ENCODE measurements around the gene LRG1.

GRCh38 chr19:4533835-4534424, 5.9 kb downstream of the LRG1 start:
- TF ChIP-seq, protein P1, sequence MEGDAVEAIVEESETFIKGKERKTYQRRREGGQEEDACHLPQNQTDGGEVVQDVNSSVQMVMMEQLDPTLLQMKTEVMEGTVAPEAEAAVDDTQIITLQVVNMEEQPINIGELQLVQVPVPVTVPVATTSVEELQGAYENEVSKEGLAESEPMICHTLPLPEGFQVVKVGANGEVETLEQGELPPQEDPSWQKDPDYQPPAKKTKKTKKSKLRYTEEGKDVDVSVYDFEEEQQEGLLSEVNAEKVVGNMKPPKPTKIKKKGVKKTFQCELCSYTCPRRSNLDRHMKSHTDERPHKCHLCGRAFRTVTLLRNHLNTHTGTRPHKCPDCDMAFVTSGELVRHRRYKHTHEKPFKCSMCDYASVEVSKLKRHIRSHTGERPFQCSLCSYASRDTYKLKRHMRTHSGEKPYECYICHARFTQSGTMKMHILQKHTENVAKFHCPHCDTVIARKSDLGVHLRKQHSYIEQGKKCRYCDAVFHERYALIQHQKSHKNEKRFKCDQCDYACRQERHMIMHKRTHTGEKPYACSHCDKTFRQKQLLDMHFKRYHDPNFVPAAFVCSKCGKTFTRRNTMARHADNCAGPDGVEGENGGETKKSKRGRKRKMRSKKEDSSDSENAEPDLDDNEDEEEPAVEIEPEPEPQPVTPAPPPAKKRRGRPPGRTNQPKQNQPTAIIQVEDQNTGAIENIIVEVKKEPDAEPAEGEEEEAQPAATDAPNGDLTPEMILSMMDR (tag by site-specific recombination; IDR thresholded peaks at IDR 0.05), result no peak
- TF ChIP-seq YY1 (tag by site-specific recombination; IDR thresholded peaks at IDR 0.05) (no peak), ZNF121 (tag by site-specific recombination; IDR thresholded peaks at IDR 0.05) (no peak), ZNF10 (tag by site-specific recombination; IDR thresholded peaks at IDR 0.05) (no peak), MZF1 (tag by site-specific recombination; IDR thresholded peaks at IDR 0.05; ENCODE audit: borderline replicate concordance) (no peak), ZNF274 (IDR thresholded peaks at IDR 0.05; ENCODE audit: low read length) (no peak), ZNF274 (tag by site-specific recombination; IDR thresholded peaks at IDR 0.05; ENCODE audit: borderline replicate concordance) (no peak), ZNF140 (tag by site-specific recombination; IDR thresholded peaks at IDR 0.05) (no peak), ZNF645 (tag by site-specific recombination; IDR thresholded peaks at IDR 0.05) (no peak)
- TF ChIP-seq, protein P2, sequence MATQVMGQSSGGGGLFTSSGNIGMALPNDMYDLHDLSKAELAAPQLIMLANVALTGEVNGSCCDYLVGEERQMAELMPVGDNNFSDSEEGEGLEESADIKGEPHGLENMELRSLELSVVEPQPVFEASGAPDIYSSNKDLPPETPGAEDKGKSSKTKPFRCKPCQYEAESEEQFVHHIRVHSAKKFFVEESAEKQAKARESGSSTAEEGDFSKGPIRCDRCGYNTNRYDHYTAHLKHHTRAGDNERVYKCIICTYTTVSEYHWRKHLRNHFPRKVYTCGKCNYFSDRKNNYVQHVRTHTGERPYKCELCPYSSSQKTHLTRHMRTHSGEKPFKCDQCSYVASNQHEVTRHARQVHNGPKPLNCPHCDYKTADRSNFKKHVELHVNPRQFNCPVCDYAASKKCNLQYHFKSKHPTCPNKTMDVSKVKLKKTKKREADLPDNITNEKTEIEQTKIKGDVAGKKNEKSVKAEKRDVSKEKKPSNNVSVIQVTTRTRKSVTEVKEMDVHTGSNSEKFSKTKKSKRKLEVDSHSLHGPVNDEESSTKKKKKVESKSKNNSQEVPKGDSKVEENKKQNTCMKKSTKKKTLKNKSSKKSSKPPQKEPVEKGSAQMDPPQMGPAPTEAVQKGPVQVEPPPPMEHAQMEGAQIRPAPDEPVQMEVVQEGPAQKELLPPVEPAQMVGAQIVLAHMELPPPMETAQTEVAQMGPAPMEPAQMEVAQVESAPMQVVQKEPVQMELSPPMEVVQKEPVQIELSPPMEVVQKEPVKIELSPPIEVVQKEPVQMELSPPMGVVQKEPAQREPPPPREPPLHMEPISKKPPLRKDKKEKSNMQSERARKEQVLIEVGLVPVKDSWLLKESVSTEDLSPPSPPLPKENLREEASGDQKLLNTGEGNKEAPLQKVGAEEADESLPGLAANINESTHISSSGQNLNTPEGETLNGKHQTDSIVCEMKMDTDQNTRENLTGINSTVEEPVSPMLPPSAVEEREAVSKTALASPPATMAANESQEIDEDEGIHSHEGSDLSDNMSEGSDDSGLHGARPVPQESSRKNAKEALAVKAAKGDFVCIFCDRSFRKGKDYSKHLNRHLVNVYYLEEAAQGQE (tag by site-specific recombination; IDR thresholded peaks at IDR 0.05), result no peak
